Mesodermal cell (in vitro differentiated cells): ENCODE measurements around the gene ACOT7.
"Not testable (repeated sequence)": the region's sequence is repeated elsewhere in the genome, so short reads cannot be mapped to it uniquely, and the experiment has no call there.

Experiments used
- H3K27ac ChIP-seq: 2 replicates; pipeline ENCODE4 v1.7.0; 2013; ENCODE audit warnings: mild to moderate bottlenecking, low read depth, low read length, moderate library complexity; ENCODE audit not compliant: severe bottlenecking
- H3K36me3 ChIP-seq: 2 replicates; pipeline ENCODE4 v1.7.1; 2013; ENCODE audit warnings: mild to moderate bottlenecking, low read length, moderate library complexity; ENCODE audit not compliant: control insufficient read depth, insufficient read depth
- H3K4me1 ChIP-seq: one replicate; pipeline ENCODE4 v1.7.1; 2013; ENCODE audit warnings: mild to moderate bottlenecking, low read length; ENCODE audit not compliant: insufficient read depth, control insufficient read depth, poor library complexity, severe bottlenecking
- H3K4me3 ChIP-seq: 2 replicates; pipeline ENCODE4 v1.7.0; 2013; ENCODE audit warnings: low read length, control low read depth, mild to moderate bottlenecking; ENCODE audit not compliant: insufficient read depth, poor library complexity, severe bottlenecking; ENCODE audit errors: extremely low read depth
- H3K9me3 ChIP-seq: 2 replicates; pipeline ENCODE4 v1.7.1; 2013; ENCODE audit warnings: mild to moderate bottlenecking, low read length, moderate library complexity; ENCODE audit not compliant: control insufficient read depth
- WGBS, 2 experiments: methylation state at CpG; one replicate each; pipeline ENCODE4 v1.1.5; 2013; ENCODE audit warnings: missing lambda C conversion rate in 2 of 2; ENCODE audit not compliant: insufficient coverage in 2 of 2; 5-methylcytosine and 5-hydroxymethylcytosine counted together

ACOT7 gene

DNA sequence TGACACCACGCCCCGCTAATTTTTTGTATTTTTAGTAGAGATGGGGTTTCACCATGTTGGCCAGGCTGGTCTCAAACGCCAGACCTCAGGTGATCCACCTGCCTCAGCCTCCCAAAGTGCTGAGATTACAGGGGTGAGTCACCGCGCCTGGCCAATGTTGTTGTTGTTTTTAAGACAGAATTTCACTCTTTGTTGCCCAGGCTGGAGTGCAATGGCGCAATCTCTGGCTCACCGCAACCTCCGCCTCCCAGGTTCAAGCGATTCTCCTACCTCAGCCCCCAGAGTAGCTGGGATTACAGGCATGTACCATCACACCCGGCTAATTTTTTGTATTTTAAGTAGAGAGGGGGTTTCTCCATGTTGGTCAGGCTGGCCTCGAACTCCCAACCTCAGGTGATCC, 173.9 kb downstream of the ACOT7 start:
- 94 to 96% methylated on average over 6 to 7 of the region's 11 CpGs for WGBS, 2 experiments
- H3K36me3 ChIP-seq = peaks cover 39% of the 10 kb centered on the region
- H3K4me1 ChIP-seq, H3K9me3 ChIP-seq, H3K27ac ChIP-seq, H3K4me3 ChIP-seq: not testable (repeated sequence)

DNA sequence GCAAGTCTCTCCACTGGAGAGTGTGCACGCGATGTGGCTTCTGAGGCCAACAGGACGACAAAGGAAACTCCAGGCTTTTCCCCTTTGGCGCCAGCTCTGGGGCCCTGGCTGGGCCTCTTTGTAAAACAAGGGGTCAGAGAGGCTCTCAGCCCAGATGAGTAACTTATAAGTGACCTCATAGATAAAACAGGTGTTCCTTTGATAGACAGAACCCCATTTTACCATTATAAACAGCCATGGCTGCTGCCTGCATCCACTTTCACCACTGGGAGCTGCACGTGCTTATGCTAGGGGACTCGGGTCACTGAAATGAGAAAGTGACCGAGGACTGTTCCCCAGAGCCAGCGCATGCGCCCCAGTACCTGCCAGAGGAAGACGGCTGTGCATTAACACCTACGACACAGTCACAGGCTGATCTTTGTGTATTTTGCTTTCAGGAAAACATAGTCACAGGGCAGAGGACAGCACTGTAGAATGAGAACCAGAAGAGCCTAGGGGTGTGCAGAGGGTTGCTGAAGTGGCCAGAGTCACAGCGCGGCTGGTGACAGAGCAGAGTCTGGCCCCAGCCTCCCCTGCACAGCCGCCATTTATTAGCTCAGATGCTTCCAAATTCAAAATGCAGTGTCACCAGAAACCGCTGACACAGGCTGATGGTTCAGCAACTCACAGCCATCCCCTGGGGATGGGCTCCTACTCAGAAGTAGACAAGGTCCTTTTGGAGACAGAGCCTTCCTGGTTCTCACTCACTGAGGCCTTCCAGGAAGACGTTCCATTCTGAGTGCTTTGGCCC, 175.0 kb downstream of the ACOT7 start:
- no peaks in the 10 kb centered on the region for H3K4me1 ChIP-seq
- H3K4me3 ChIP-seq = no peak overlapping the region
- no peak overlapping the region for H3K27ac ChIP-seq
- H3K9me3 ChIP-seq = no peaks in the 10 kb centered on the region
- 92 to 97% methylated on average over 16 of the region's 16 CpGs for WGBS, 2 experiments
- peaks cover 28% of the 10 kb centered on the region for H3K36me3 ChIP-seq
